AG04450 (cell line): ENCODE data around the gene RNU1-2. TPM values are rescaled to one million over a fixed set of nuclear protein-coding genes. Genes with fewer than 3 reads are reported as not detected.
"Not testable (repeated sequence)": the region's sequence is repeated elsewhere in the genome, so short reads cannot be mapped to it uniquely, and the experiment has no call there.

Experiments used
- CTCF ChIA-PET: fragments of 300-600, 350-600 bp; formaldehyde crosslinking; extraction: SDS; loops from one replicate; lab custom pipeline; 2022; ENCODE audit warnings: antibody characterized with exemption, inconsistent platforms; lab: Charles Lee
- POLR2A ChIA-PET: fragments of 350-600 bp; formaldehyde crosslinking; extraction: SDS; loops from one replicate; lab custom pipeline; 2021; ENCODE audit warnings: antibody characterized with exemption, inconsistent platforms; lab: Yijun Ruan, JAX
- DNase-seq: peaks from one replicate; pipeline ENCODE4 v3.0.0-alpha.2; 2011; ENCODE audit warnings: low read depth, low spot score
- H3K27ac ChIP-seq: one replicate; pipeline ENCODE4 v1.5.1; 2012; ENCODE audit warnings: low read depth, low read length, control low read depth
- H3K27me3 ChIP-seq: one replicate; pipeline ENCODE4 v1.6.0; 2012; ENCODE audit warnings: low read length; ENCODE audit not compliant: control insufficient read depth, insufficient read depth
- H3K4me3 ChIP-seq: 2 replicates; pipeline ENCODE4 v1.5.1; 2011; ENCODE audit warnings: mild to moderate bottlenecking, low read depth, low read length, control low read depth
- H3K9me3 ChIP-seq: 2 replicates; pipeline ENCODE4 v1.5.1; 2012; ENCODE audit warnings: low read length; ENCODE audit not compliant: control insufficient read depth, insufficient read depth
- polyA minus RNA-seq: library from RNA; depleted of rRNA, polyadenylated mRNA; stranded (reverse); fragments of >200 nt; gene quantifications from 2 replicates; pipeline ENCODE4 v1.2.3, GENCODE V29; 2011; rRNA and poly(A)+ RNA removed
- polyA plus RNA-seq: library from polyadenylated mRNA; depleted of rRNA; stranded (reverse); fragments of >200 nt; gene quantifications from 2 replicates; pipeline ENCODE4 v1.2.3, GENCODE V29; 2011; rRNA removed

RNU1-2 gene
- polyA plus RNA-seq (under 0.01 TPM in 1 of 2 replicates, not detected in the other), polyA minus RNA-seq (32,191 and 46,154 TPM in 2 replicates)

DNA sequence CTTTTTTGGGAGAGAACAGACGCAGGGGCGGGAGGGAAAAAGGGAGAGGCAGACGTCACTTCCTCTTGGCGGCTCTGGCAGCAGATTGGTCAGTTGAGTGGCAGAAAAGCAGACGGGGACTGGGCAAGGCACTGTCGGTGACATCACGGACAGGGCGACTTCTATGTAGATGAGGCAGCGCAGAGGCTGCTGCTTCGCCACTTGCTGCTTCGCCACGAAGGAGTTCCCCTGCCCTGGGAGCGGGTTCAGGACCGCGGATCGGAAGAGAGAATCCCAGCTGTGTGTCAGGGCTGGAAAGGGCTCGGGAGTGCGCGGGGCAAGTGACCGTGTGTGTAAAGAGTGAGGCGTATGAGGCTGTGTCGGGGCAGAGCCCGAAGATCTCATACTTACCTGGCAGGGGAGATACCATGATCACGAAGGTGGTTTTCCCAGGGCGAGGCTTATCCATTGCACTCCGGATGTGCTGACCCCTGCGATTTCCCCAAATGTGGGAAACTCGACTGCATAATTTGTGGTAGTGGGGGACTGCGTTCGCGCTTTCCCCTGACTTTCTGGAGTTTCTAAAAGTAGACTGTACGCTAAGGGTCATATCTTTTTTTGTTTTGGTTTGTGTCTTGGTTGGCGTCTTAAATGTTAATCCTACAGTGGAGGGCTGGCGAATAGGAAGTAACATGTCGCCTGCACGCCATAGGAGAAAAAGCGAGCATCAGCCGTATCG lies at the start of gene RNU1-2:
Gene RNU1-2 (plus strand): TSS at position 383 of the 718 bp plus-strand sequence.
- POLR2A ChIA-PET: interaction anchor here (0.7 to 2.5 kb wide), 5 partner anchors 10 to 382 kb away, joined by 3 to 31 read pairs (median 5); partner anchors contain the start of genes CROCC and RNU1-1
- H3K27me3 ChIP-seq, CTCF ChIA-PET, H3K9me3 ChIP-seq: not testable (repeated sequence)
- Histone ChIP-seq H3K27ac (peak within 1 kb of the TSS; percentile 98), H3K4me3 (peak within 1 kb of the TSS; percentile 56)
- peak; percentile 99 for DNase-seq

DNA sequence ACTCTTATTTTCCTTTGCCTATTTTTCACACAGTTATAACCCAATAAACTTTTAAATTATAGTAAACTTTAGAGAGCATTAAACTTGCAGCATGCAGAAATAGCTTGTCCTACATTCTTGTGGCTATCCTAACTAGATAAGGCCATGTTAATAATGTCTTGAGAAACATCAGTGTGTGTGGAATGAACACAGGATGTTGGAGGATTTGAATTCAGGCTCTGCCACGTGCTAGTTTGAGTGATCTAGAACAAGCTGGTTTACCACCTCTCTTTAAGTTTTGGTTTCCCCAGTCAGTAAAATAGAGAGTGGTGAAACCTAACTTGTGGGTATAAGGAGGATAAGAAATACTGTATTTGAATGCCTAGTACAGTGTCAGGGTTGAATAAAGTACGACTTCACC lies 39.6 kb upstream of the RNU1-2 start:
- H3K27ac ChIP-seq, H3K27me3 ChIP-seq, H3K4me3 ChIP-seq, POLR2A ChIA-PET, DNase-seq, CTCF ChIA-PET, H3K9me3 ChIP-seq: not testable (repeated sequence)

DNA sequence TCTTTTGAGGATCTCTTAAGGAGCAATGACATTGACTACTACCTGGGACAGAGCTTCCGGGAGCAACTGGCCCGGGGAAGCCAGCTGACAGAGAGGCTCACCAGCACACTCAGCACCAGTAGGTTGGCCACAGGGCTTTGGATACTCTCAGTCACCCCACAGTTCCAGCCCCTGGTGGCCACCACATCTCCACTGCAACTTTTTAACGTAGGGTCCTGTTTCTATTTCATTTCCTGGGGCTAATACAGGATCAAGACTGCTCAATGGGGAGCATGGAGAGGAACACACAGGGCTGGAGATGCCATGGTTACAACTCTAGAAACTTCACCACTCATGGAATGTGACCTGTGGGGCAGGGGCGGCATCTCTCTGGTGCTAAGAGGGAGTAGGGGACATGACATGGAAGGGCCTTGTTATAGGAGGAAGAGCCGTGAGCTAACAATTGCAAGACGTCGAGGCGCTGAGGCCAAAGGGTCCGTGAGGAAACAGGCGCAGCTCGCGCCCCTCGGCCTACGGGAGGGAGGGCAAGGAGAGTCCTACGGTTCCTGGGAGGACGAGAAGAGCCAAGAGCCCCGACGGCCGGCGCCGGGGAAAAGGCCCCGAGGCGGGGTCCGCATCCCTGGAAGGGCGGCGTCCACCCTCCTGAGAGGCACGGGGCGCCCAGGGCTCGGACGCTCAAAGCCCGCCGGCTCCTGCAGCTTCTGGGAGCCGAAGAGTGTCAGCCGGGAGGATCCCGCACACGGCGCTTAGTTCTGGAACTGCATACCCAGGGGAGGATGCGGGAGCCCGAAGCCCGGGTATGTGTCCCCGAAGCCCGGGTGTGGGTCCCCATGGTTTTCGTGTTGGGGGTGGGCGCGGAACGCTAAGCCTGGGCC lies 36.4 kb upstream of the RNU1-2 start:
- H3K27ac ChIP-seq, H3K27me3 ChIP-seq, CTCF ChIA-PET, DNase-seq, H3K4me3 ChIP-seq, H3K9me3 ChIP-seq, POLR2A ChIA-PET: not testable (repeated sequence)

DNA sequence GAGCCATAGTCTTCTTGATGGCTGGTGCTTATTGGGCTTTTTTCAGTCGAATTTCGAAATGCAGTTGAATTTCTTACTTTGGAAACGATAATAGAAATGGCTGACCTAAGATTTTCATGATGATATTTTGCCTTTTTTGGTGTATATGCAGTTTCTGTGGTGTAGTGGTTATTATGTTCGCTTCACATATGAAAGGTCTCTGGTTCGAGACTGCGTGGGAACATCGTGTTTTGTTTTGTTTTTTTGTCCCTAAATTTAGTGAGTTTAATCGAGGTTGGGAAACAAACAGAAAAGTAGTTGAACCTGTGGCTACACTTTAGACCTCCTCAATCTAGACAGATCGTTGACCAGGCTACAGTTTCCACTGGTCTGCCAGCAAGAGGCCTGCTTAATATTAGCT lies 35.7 kb upstream of the RNU1-2 start:
- H3K4me3 ChIP-seq, DNase-seq, H3K27ac ChIP-seq, H3K27me3 ChIP-seq, H3K9me3 ChIP-seq, CTCF ChIA-PET, POLR2A ChIA-PET: not testable (repeated sequence)

DNA sequence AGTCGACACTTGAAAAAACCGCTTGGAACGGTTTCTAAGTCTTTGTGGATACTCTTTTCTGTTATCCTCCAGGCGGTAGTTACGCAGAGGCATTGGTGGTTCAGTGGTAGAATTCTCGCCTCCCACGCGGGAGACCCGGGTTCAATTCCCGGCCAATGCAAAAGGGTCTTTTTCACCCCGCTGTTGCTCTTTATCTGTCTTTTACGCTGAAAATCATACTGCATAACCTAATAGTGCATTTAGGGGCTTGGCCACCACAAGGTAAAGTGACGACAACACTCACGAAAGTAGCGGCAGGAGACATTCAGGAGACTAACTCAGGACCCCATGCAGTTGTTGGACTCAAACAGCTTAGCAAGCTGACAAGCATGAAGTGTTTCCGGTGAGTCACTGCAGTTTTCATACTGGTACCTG lies 33.9 kb upstream of the RNU1-2 start:
- DNase-seq, H3K27ac ChIP-seq, CTCF ChIA-PET, POLR2A ChIA-PET, H3K27me3 ChIP-seq, H3K9me3 ChIP-seq, H3K4me3 ChIP-seq: not testable (repeated sequence)

DNA sequence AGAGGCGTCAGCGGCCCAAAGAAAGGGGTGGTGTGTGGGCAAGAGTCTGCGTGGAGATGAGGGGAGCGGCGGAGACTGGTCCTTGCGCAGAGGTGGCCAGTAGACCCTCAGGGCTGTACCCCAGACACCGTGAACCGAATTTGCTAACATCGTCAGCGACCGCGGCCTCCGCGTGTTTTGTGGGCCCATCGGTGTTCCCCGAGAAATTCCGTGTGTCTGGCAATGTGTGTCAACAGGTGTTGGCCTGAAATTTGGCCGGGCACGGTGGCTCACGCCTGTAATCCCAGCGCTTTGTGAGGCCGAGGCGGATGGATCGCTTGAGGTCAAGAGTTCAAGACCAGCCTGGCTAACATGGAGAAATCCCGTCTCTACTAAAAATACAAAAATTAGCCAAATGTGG lies 33.4 kb upstream of the RNU1-2 start:
- CTCF ChIA-PET, H3K9me3 ChIP-seq, DNase-seq, H3K4me3 ChIP-seq, POLR2A ChIA-PET, H3K27ac ChIP-seq, H3K27me3 ChIP-seq: not testable (repeated sequence)

DNA sequence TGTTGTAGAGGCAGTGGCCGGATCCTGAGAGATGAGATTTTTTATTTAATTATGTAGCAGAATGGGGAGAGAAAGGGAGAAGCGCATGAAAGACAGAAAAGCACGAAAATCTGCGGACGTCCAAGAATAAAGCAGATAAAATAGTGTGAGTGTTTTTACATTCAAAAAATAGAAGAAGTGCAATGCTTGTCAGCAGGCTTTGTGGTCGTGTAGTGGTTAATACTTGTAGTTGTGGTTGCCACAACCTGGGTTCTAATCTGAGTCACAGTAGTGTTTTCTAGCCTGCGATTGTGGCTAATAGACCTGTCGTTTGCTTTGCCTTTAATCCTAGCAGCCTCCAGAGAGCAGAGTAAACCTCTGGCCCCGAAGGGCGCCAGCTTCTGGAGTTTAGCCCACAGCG lies 32.8 kb upstream of the RNU1-2 start:
- H3K27me3 ChIP-seq, CTCF ChIA-PET, H3K9me3 ChIP-seq, DNase-seq, H3K27ac ChIP-seq, H3K4me3 ChIP-seq, POLR2A ChIA-PET: not testable (repeated sequence)

DNA sequence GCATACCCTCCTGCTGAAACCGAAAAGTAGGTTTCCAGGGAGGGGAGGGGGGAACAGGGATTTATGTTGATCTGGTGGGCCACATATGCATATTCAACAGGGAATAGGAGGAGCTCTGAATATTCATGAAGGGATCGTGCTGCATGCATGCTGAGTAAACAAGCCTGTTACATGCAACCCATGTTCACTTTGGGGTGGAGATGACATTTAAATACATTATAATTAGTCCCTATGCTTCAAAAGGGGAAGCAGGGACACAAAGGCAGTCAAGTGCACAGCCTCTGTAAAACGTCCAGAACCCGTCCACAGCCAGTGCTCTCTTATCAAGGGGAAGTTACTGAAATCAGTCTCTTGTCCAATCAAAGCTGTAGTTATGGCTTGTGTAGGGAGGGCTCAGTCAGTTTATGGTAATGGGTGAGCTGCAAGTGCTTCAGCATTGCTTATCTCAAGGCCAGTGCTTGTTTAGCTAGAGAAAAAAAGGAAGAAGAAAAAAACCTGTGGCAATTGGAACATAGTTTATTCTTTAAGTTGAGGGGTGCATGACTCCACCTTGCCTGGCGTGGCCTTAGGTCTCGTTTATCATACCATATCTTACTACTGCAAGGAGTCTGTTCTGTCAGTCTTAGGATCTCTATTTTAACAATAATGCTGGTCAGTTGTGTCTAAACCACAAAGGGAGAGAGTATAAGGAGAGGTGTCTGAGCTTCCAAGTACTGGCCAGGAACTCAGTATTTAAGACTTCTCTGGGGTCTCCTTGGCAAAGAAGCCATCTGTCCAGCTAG lies 28.7 kb upstream of the RNU1-2 start:
- H3K4me3 ChIP-seq, H3K27ac ChIP-seq, DNase-seq, H3K9me3 ChIP-seq, POLR2A ChIA-PET, CTCF ChIA-PET: not testable (repeated sequence)
- peaks cover 13% of the 10 kb centered on the region for H3K27me3 ChIP-seq

DNA sequence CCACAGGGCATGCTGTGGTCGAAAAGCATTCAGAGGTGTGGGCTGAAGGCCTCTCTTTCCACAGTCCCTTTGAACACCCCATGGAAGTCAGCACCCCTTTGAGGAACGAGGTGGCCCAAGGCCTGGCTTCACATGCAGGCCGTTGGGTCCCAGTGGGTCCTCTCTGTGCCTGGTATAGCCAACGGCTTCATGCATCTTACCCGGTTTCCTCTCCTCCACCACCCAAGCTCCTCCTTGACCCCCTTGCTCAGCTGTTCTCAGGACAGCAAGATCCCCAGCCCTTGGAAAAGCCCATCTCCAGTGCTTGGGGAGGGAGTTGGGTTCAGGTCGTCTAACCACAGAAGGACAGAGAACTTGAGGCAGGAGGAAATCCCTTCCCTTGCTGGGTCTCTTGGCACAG lies 27.0 kb upstream of the RNU1-2 start:
- peaks cover 15% of the 10 kb centered on the region for H3K27me3 ChIP-seq
- H3K4me3 ChIP-seq, CTCF ChIA-PET, H3K27ac ChIP-seq, DNase-seq, H3K9me3 ChIP-seq, POLR2A ChIA-PET: not testable (repeated sequence)

DNA sequence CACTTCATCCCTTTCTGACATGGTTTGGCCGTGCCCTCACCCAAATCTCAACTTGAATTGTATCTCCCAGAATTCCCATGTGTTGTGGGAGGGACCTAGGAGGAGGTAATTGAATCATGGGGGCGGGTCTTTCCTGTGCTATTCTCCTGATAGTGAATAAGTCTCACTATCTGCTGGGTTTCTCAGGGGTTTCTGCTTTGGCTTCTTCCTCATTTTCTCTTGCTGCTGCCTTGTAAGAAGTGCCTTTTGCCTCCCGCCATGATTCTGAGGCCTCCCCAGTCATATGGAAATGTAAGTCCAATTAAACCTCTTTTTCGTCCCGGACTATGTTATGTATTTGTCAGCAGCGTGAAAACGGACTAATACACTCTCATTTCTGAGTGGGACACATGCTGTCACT lies 25.8 kb upstream of the RNU1-2 start:
- DNase-seq, H3K9me3 ChIP-seq, CTCF ChIA-PET, POLR2A ChIA-PET, H3K4me3 ChIP-seq, H3K27ac ChIP-seq: not testable (repeated sequence)
- H3K27me3 ChIP-seq: peaks cover 15% of the 10 kb centered on the region

DNA sequence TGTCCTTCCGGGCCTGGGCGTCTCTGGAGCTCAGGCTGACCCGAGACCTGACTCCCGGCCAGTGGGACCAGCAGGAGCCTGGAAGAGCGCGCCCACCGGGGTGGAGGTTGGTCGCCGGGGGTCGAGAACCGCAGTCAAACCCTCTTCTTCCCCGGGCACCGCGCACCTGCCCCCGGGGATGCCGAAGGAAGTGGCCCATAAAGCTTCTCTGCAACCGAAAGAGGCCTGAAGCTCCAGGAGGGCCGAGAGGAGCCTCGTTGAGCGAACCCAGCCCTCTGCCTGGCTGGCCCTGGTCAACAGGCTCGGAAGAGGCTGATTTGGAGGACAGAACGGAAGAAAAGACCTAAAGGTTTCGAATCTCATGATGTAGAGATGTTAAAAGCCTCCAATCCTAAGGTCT lies 24.6 kb upstream of the RNU1-2 start:
- H3K4me3 ChIP-seq, H3K9me3 ChIP-seq, CTCF ChIA-PET, H3K27ac ChIP-seq, DNase-seq, POLR2A ChIA-PET: not testable (repeated sequence)
- H3K27me3 ChIP-seq: peaks cover 22% of the 10 kb centered on the region
